ENCODE data around the gene MPDU1. TPM values are rescaled to one million over a fixed set of nuclear protein-coding genes. Genes with fewer than 3 reads are reported as not detected.

MPDU1 gene
- total and polyA plus RNA-seq, 2 experiments from 2014 or later, result 86.9 to 90.9 TPM

- H3K27me3 ChIP-seq, result no peaks in the 10 kb centered on the region
- DNase-seq (ENCODE audit: low read depth in 1 of 2, low spot score in 1 of 2), result no peak
- peak within 1 kb of the TSS; percentile 53 for H3K27ac ChIP-seq
- H3K4me3 ChIP-seq, result no peak within 1 kb of the TSS
- H3K36me3 ChIP-seq, result peaks cover 5% of the 10 kb centered on the region
- no peaks in the 10 kb centered on the region for H3K9me3 ChIP-seq (ENCODE audit: low read depth)
- TF ChIP-seq, protein P1, sequence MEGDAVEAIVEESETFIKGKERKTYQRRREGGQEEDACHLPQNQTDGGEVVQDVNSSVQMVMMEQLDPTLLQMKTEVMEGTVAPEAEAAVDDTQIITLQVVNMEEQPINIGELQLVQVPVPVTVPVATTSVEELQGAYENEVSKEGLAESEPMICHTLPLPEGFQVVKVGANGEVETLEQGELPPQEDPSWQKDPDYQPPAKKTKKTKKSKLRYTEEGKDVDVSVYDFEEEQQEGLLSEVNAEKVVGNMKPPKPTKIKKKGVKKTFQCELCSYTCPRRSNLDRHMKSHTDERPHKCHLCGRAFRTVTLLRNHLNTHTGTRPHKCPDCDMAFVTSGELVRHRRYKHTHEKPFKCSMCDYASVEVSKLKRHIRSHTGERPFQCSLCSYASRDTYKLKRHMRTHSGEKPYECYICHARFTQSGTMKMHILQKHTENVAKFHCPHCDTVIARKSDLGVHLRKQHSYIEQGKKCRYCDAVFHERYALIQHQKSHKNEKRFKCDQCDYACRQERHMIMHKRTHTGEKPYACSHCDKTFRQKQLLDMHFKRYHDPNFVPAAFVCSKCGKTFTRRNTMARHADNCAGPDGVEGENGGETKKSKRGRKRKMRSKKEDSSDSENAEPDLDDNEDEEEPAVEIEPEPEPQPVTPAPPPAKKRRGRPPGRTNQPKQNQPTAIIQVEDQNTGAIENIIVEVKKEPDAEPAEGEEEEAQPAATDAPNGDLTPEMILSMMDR (IDR thresholded peaks at IDR 0.05; ENCODE audit: low read depth, low read length), result no peak
- H3K4me1 ChIP-seq (ENCODE audit: low read depth), result peaks cover 20% of the 10 kb centered on the region
Observed at GRCh38 chr17:7558544-7559319, 24.9 kb upstream of the MPDU1 start, which contains the start of gene TNFSF13. Gene TNFSF13 (plus strand): TSS chr17:7558750. CDS start chr17:7559040, 290 bp downstream.

- Histone ChIP-seq H3K36me3 (peaks cover 12% of the 10 kb centered on the region), H3K4me3 (no peak overlapping the region), H3K9me3 (ENCODE audit: low read depth) (no peaks in the 10 kb centered on the region), H3K27me3 (no peaks in the 10 kb centered on the region), H3K4me1 (ENCODE audit: low read depth) (peaks cover 20% of the 10 kb centered on the region), H3K27ac (peak overlapping the region; percentile 82)
- no peak for DNase-seq (ENCODE audit: low read depth in 1 of 2, low spot score in 1 of 2)
- TF ChIP-seq, protein P1 (IDR thresholded peaks at IDR 0.05; ENCODE audit: low read depth, low read length), result no peak
Observed at GRCh38 chr17:7559320-7560171, 24.1 kb upstream of the MPDU1 start.

- TF ChIP-seq, protein P1 (IDR thresholded peaks at IDR 0.05; ENCODE audit: low read depth, low read length), result peak; percentile 76
- Histone ChIP-seq H3K27me3 (no peaks in the 10 kb centered on the region), H3K27ac (peak overlapping the region; percentile 82), H3K4me3 (peak overlapping the region; percentile 61), H3K36me3 (peaks cover 20% of the 10 kb centered on the region), H3K4me1 (ENCODE audit: low read depth) (peaks cover 20% of the 10 kb centered on the region), H3K9me3 (ENCODE audit: low read depth) (no peaks in the 10 kb centered on the region)
- DNase-seq (ENCODE audit: low read depth in 1 of 2, low spot score in 1 of 2), result peak; percentile 68 to 85
Observed at GRCh38 chr17:7560172-7561027, 23.3 kb upstream of the MPDU1 start.

DNA sequence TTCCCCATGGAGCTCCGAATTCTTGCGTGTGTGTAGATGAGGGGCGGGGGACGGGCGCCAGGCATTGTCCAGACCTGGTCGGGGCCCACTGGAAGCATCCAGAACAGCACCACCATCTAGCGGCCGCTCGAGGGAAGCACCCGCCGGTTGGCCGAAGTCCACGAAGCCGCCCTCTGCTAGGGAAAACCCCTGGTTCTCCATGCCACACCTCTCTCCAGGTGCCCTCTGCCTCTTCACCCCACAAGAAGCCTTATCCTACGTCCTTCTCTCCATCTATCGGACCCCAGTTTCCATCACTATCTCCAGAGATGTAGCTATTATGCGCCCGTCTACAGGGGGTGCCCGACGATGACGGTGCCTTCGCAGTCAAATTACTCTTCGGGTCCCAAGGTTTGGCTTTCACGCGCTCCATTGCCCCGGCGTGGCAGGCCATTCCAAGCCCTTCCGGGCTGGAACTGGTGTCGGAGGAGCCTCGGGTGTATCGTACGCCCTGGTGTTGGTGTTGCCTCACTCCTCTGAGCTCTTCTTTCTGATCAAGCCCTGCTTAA lies 22.6 kb upstream of the MPDU1 start:
- H3K36me3 ChIP-seq, result peaks cover 20% of the 10 kb centered on the region
- peak; percentile 89 to 94 for DNase-seq (ENCODE audit: low read depth in 1 of 2, low spot score in 1 of 2)
- H3K27me3 ChIP-seq, result no peaks in the 10 kb centered on the region
- H3K27ac ChIP-seq, result peak overlapping the region; percentile 82
- TF ChIP-seq, protein P1 (IDR thresholded peaks at IDR 0.05; ENCODE audit: low read depth, low read length), result peak; percentile 69
- H3K4me3 ChIP-seq, result peak overlapping the region; percentile 61
- H3K4me1 ChIP-seq (ENCODE audit: low read depth), result peaks cover 20% of the 10 kb centered on the region
- H3K9me3 ChIP-seq (ENCODE audit: low read depth), result no peaks in the 10 kb centered on the region

Measured in cardiac muscle cell (in vitro differentiated cells and primary cell).